Lower lobe of right lung (tissue), 2 donors: ENCODE measurements around the gene HEXB. TPM values are rescaled to one million over a fixed set of nuclear protein-coding genes. Genes with fewer than 3 reads are reported as not detected.
A peak's percentile ranks its signal among the peaks of the same experiment; 100 is the strongest.

Experiments used
- ATAC-seq, 2 donors: fragments of 200-7000 bp; cut with Tn5 transposase; one replicate each; pipeline ENCODE4 v1.9.1; 2020 to 2022; ENCODE audit warnings: mild to moderate bottlenecking in 2 of 2, moderate library complexity in 2 of 2
- DNase-seq: peaks from one replicate; pipeline ENCODE4 v3.0.0-alpha.2; 2020
- H3K27ac ChIP-seq: fragments of 200-600 bp; one replicate; pipeline ENCODE4 v1.8.0; 2022
- H3K27me3 ChIP-seq: fragments of 200-600 bp; one replicate; pipeline ENCODE4 v1.8.0; 2022; ENCODE audit warnings: low read depth
- H3K36me3 ChIP-seq: fragments of 200-600 bp; one replicate; pipeline ENCODE4 v1.8.0; 2022; ENCODE audit warnings: mild to moderate bottlenecking
- H3K4me1 ChIP-seq: fragments of 200-600 bp; one replicate; pipeline ENCODE4 v1.8.0; 2022
- H3K4me3 ChIP-seq: fragments of 200-600 bp; one replicate; pipeline ENCODE4 v1.8.0; 2022; ENCODE audit warnings: mild to moderate bottlenecking
- H3K9me3 ChIP-seq: fragments of 200-600 bp; one replicate; pipeline ENCODE4 v1.8.0; 2022
- intact Hi-C: fragments of 100-400 bp; cut with DNase I; formaldehyde crosslinking; loops from one replicate; pipeline ENCODE4 v1.11.0; 2022
- total RNA-seq: library from RNA; stranded (reverse); fragmentation: NEBNext Ultra II Directional; extraction: Animal tissue kit (Norgen Biotek cat#: 25700); gene quantifications from one replicate; pipeline ENCODE4 v1.2.1, GENCODE V29; 2021
- TF ChIP-seq, protein P1 (sequence below): fragments of 200-600 bp; IDR thresholded peaks from one replicate; pipeline ENCODE4 v1.8.0; 2022; ENCODE audit warnings: antibody characterized with exemption, mild to moderate bottlenecking
- donor health status: DM: no; HTN: yes; CAD: no; lungs with severe emphysema.

The HEXB gene
- total RNA-seq, 1 donor from 2014 or later: 355 TPM

DNA sequence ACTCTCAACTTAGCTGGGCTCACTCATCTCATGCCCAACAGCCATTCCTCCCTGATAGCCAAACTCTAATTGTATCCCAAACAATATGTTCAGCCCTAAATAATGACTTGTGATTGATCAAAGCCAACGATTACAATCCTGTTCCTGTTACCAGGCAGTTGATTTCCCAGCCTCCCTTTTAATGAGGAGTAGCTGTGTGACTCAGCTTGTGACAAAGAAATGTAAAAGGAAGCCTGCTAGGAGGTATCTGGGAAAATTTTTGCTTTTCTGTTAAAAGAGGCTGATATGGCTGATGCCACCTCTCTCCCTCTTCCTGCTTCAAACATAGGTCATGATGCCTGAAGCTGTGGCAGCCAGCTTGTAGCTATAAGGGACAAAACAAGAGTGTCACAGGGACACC is 24.9 kb upstream of the HEXB start:
- H3K4me3 ChIP-seq: no peak overlapping the region
- no peaks in the 10 kb centered on the region for H3K4me1 ChIP-seq
- DNase-seq (no peak), ATAC-seq (no peak)
- intact Hi-C loops: no loop called here
- TF ChIP-seq, protein P1, sequence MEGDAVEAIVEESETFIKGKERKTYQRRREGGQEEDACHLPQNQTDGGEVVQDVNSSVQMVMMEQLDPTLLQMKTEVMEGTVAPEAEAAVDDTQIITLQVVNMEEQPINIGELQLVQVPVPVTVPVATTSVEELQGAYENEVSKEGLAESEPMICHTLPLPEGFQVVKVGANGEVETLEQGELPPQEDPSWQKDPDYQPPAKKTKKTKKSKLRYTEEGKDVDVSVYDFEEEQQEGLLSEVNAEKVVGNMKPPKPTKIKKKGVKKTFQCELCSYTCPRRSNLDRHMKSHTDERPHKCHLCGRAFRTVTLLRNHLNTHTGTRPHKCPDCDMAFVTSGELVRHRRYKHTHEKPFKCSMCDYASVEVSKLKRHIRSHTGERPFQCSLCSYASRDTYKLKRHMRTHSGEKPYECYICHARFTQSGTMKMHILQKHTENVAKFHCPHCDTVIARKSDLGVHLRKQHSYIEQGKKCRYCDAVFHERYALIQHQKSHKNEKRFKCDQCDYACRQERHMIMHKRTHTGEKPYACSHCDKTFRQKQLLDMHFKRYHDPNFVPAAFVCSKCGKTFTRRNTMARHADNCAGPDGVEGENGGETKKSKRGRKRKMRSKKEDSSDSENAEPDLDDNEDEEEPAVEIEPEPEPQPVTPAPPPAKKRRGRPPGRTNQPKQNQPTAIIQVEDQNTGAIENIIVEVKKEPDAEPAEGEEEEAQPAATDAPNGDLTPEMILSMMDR: no peak
- H3K27me3 ChIP-seq: no peaks in the 10 kb centered on the region
- H3K36me3 ChIP-seq: no peaks in the 10 kb centered on the region
- no peak overlapping the region for H3K27ac ChIP-seq
- no peaks in the 10 kb centered on the region for H3K9me3 ChIP-seq

DNA sequence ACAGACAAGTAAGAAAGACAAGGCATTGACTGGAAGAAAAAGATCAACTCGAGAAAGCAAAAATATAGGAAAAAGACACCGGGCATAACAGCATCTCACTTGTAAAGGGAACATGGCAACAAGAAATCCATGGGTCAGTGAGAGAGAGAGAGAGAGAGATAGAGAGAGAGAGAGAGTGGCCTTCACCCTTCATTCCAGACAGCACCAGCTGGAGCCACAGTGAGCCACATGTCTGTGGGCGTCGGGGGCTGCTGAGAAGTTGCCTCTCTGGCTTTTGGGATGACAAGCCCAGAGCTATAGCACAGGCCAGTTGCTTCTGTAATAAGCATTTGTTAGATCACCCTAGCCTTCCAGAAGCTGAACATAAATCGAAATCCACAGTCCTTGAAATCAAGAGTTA is 24.2 kb upstream of the HEXB start:
- TF ChIP-seq, protein P1: no peak
- Histone ChIP-seq H3K4me1 (no peaks in the 10 kb centered on the region), H3K4me3 (no peak overlapping the region), H3K27me3 (no peaks in the 10 kb centered on the region), H3K36me3 (no peaks in the 10 kb centered on the region), H3K9me3 (no peaks in the 10 kb centered on the region), H3K27ac (no peak overlapping the region)
- intact Hi-C loops: no loop called here
- ATAC-seq (no peak), DNase-seq (no peak)

DNA sequence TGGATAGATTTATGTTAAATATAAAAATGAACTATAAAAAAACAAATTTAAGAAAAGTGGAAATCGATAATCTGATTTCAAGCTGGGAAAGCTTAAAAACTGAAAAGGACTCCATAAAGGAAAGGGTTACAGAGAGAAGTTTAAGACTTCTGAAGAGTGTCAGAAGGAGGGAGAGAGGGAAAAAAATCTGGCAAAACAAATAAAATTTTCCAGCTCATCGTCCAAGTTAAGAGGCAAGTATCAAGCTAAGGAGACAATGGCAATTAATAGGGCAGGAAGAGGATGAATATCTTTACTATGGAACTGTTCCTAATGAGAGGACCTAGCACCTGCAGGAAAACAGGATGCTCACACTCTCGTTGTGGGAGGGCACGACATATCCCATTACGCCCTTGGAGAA is 20.5 kb upstream of the HEXB start:
- TF ChIP-seq, protein P1: no peak
- intact Hi-C loops: no loop called here
- ATAC-seq: no peak

DNA sequence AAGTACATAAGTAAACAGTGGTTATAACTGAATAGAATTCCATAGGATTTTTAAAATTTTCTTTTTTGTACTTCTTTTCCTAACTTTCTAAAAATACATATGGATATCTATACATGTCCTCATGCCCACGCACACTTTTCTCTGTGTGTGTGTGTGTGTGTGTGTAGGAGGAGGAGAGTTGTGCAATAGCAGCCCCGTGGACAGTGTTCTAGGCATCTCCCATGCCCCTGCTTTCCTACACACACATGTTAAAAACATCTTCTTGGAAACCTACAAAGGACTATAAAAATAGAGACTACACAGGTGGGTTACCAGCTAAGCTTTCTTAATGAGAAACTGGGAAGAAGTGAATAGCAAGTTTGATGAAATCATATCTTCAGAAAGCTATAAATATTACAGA is 19.8 kb upstream of the HEXB start:
- H3K27ac ChIP-seq: no peak overlapping the region
- no peaks in the 10 kb centered on the region for H3K27me3 ChIP-seq
- ATAC-seq (no peak), DNase-seq (no peak)
- intact Hi-C loops: no loop called here
- H3K4me1 ChIP-seq: no peaks in the 10 kb centered on the region
- no peaks in the 10 kb centered on the region for H3K9me3 ChIP-seq
- H3K36me3 ChIP-seq: no peaks in the 10 kb centered on the region
- TF ChIP-seq, protein P1: no peak
- H3K4me3 ChIP-seq: no peak overlapping the region

More for the DNA sequence above, 20.5 kb upstream of the HEXB start:
- no peak for DNase-seq
- H3K27me3 ChIP-seq: no peaks in the 10 kb centered on the region
- no peaks in the 10 kb centered on the region for H3K36me3 ChIP-seq
- H3K4me1 ChIP-seq: no peaks in the 10 kb centered on the region
- no peaks in the 10 kb centered on the region for H3K9me3 ChIP-seq
- H3K4me3 ChIP-seq: no peak overlapping the region
- no peak overlapping the region for H3K27ac ChIP-seq

DNA sequence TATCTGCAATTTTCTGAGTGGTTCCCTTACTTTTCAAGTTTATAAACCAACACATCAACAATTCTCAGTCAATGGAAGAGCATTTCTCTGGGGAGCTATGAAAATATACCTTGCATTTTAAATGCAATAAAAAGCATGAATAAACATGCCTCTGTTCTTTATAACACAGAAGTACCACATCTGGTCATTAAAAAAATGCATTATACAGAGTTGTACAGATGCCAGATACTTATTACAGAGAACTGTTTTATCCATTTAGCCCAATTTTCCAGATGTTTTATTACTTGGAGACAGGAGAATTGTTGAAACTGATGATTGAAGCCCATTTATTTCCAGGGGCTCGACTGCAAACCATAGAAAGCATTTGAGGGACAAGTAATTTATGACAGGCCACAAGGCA is 19.2 kb upstream of the HEXB start:
- Histone ChIP-seq H3K9me3 (no peaks in the 10 kb centered on the region), H3K36me3 (no peaks in the 10 kb centered on the region), H3K4me1 (no peaks in the 10 kb centered on the region), H3K27me3 (no peaks in the 10 kb centered on the region), H3K4me3 (no peak overlapping the region), H3K27ac (no peak overlapping the region)
- TF ChIP-seq, protein P1: no peak
- DNase-seq: no peak
- intact Hi-C loops: no loop called here
- ATAC-seq: no peak

DNA sequence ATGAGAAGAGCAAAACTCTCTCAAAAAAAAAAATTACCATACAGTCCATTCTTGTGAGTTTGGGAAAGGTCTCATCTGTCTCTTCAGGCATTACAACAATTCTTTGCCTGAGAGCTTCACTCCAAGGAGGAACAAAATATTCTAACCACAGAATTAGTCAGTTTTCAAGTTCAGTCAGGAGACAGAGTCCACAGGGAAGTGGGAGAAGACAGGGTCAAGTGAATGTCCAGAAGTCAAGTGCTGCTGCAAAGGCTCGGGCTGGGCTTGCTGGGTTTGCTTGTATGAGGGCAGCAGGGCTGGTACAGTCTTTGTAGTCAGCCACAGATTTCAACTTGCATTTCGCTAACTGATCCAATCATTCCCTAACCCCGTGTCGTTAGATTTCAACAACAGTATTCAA is 17.6 kb upstream of the HEXB start:
- no peak for DNase-seq
- Histone ChIP-seq H3K36me3 (no peaks in the 10 kb centered on the region), H3K27me3 (no peaks in the 10 kb centered on the region), H3K9me3 (no peaks in the 10 kb centered on the region), H3K27ac (no peak overlapping the region), H3K4me1 (no peaks in the 10 kb centered on the region), H3K4me3 (no peak overlapping the region)
- intact Hi-C loops: no loop called here
- TF ChIP-seq, protein P1: no peak
- ATAC-seq: peak; percentile 35 to 52
